HL-60/S4 treated with retinoic acid at 250 ng/mL for 4 days and 3 days (cell line): ENCODE results near the gene MICAL3.

Experiments used
- in situ Hi-C: fragments of 300-500 bp; cut with MboI; formaldehyde crosslinking; loops from 2 replicates; pipeline ENCODE4 v1.7.0; 2022; ENCODE audit warnings: low sequenced_read_pairs

Gene MICAL3

DNA sequence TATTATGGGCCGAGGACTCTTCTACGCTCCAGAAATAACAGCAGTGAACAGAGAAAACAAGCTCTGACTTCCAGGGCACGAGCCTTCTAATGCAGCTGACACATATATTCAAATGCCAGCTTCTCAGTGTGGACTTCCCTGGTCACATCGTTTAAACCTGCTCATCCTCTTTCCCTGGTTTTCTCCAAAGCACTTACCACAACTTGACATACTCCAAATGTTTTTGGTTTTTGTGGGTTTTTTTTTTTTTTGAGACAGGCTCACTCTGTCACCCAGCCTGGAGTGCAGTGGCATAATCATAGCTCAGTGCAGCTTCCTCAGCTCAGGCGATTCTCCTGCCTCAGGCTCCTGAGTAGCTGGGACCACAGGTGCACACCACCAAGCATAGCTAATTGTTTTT lies 105.5 kb downstream of the MICAL3 start:
- in situ Hi-C loops = no loop called here

DNA sequence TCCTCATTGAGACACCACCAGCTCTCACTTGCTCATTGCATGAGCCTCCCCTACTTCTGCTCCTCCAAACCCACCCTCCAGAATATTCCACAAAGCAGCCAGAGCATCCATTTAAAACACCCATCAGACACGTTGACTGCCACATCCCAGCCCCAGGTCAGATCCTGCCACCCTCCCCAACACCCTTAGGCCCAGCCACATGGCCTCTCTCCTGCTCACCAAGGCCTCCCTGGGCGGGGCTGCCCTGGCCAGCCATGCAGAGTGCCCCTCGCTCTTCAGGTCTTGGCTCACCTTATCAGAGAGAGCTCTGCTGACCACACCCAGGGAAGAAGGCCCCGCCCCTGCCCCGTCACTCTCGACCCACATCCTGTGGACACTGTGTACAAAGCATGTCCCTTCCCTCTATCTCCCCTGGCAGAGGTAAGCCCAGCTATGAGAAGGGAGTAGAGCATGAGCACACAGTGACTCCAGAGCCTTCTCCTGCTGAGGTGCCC lies 106.8 kb downstream of the MICAL3 start:
- in situ Hi-C loops = no loop called here

- in situ Hi-C loops = no loop called here
Observed at GRCh38 chr22:17916226-17916889, 108.0 kb downstream of the MICAL3 start.

DNA sequence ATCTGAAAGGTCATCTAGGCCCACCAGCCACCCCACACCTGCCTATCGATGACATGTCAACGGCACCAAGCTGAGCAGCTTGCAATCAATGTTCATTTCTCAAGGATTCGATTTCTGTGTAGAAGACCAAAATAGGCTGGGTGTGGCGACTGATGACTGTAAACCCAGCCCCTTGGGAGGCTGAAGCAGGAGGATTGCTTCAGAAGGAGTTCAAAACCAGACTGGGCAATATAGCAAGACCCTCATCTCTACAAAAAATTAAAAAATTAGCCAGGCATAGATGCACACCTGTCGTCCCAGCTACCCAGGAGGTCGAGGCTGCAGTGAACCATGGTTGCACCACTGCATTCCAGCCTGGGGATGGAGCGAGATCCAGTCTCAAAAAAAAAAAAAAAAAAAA lies 108.7 kb downstream of the MICAL3 start:
- in situ Hi-C loops = no loop called here

GRCh38 chr22:17915188-17915587 lies 109.2 kb downstream of the MICAL3 start:
- in situ Hi-C loops = no loop called here

- in situ Hi-C loops = no loop called here
Observed at GRCh38 chr22:17914474-17914873, 109.9 kb downstream of the MICAL3 start.

GRCh38 chr22:17913801-17914347 lies 110.5 kb downstream of the MICAL3 start:
- in situ Hi-C loops = no loop called here

DNA sequence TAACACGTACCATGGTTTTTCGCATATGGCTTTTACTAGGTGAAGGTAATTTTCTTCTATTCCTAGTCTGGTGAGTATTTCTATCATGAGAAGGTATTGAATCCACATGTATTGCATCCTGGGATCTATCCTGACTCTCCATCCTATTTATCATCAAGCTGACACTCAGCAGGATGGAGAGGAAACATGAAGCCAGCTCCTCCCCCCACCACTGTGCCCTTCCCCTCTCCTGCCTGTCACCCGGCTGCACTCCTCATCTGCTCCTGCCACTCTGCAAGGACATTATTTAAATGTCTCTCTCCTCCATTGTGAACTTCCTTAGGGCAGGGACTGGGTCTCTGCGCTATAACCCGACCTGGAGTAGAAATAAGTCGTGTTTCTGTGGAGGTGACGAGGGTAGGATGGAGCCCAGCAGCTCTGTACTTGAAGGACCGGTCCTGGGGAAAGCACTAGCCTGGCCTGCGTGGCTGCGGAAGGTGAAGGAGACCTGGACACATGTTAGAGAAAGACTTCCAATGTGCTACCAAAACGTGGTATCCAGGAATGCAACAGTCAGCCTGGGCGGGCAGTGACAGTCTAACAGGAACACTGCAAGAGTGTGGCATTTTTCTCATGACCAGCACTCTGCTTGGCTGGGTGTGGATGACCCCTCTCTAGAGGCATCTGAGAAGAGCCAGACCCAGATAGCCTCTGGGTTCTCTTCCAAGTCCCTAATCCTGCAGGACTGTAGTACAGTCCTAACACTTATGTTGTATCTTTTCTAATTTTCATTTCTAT lies 111.2 kb downstream of the MICAL3 start:
- in situ Hi-C loops = no loop called here

DNA sequence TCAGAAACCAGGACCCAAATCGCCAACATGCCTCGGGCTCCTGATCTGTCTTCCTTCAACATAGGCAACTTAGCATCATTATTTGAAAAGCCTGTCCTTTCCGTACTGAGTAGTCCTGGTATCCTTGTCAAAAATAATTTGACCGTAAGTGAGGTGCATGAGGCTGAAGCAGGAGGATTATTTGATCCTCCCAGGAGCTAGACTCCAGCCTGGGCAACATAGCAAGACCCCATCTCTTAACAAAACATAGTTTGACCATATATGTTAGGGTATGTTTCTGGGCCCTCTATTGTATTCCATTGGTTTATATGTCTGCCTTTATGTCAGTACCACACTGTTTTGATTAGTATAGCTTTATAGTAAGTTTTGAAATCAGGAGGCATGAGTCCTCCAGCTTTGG lies 112.5 kb downstream of the MICAL3 start:
- in situ Hi-C loops = no loop called here

DNA sequence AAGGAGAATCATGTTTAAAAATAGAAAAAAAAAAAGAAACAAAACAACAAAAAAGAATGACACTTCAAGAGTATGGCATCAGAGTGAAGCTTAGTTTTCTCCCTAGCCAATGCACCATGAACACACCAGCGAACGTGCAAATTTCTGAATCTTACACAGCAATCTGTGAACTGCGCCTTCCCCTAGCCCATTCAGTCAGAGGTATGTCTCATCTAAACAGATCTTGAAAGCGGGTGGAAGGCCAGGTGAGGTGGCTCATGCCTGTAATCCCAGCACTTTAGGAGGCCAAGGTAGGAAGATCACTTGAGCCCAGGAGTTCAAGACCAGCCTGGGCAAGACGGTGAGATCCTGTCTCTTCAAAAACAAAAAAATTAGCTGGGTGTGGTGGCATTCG lies 113.1 kb downstream of the MICAL3 start:
- in situ Hi-C loops = no loop called here

GRCh38 chr22:17910561-17911311 lies 113.6 kb downstream of the MICAL3 start:
- in situ Hi-C loops = no loop called here

DNA sequence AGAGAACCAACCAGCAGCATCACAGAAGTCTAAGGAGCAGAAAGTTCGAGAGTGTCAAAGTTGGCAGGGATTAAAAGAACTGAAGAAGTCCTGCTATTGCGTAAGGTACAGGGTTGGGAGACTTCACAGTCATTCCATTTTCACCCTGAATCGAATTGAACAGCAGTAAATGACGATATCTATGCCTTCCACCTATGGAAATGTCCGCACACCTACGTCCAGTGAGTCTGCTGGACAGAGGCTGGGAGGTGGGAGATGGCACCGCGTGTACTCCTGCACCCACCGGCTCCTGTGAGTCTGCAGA lies 116.7 kb downstream of the MICAL3 start:
- in situ Hi-C loops = no loop called here

DNA sequence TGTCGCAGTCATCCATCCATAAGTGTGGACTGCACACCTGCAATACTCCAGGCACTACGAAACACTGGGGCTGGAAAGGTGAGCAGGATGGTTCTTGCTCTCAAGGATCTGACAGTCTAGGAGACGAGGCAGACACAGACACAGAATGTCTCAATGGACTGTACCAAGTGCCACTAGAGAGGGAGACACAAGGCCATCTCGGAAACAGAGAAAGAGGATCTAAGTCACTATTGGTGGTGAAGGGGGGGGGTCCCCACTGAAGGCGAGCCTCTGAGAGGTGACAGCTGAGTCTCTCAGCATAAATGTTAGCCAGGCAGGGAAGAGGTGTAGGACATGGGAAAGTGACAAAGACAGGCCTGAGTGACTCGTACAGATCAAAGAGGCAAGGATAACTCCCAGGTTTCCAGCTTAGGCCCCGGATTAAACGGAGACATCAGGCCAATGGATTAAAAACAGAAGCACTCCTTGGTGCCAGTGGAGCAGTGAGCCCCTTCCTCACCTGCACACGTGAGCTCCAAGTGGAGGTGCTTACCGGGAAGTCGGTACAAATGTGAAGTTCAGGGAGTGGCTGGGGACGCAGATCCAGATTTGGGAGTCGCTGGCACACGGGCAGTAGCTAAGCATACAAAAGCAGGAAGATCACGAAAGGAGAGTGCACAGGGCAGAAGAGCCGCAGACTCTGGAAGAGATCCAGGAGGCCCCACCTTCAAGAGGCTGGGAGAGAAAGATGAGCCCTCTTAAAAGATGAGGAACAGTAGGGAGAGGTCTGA lies 117.2 kb downstream of the MICAL3 start:
- in situ Hi-C loops = no loop called here

DNA sequence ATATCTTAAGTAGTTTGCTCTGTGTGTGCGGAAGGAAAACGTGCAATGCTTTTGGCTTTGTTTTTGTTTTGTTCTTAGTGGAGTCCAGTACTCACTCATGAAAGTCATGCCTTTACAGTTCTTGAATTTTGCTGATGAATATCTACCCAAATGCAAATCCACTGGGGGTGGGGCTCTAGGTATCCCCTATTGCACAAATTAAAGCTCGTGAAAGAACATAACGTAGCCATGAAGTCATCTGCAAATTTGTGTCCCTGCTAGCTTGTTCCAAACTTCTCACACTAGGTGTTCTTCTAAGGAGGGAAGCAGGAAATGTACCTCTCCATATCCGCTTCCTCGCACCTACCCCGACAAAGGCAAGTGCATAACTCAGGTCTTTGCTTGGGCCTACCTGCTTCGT lies 118.9 kb downstream of the MICAL3 start:
- in situ Hi-C loops = no loop called here

DNA sequence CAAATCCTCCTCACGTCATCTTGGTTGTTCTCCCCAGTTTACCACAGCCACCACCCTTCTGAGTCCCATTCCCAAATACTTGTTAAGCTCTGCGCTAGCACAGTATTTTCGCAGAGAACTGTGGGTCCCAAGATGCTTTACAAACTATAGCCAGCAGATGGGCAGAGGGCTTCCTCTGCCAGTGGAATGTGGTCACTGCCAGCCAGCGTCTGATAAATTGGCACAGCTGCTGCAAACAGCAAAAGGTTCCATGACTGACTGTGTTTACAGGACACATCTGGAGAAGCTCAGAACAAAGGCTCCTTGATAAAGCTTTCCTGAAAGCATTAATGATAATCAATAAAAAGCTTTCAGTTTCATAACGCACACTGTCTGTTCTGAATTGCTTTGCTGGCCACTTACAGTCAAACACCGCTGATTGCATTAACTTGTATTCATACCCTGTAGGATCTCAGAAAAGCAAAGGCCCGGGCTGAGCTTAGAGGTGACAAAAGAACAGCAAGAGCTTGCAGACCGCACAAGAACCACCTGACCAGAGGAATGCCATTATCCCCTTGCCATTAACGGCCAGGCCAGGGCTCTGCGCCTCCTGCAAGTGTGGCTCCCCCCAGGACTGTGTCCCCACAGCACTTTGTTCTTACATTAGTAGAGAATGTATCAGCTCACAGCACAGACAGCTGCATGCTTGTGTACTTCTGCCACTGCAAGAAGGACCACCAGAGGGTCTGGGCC lies 120.6 kb downstream of the MICAL3 start:
- in situ Hi-C loops = no loop called here

- in situ Hi-C loops = no loop called here
Observed at GRCh38 chr22:17902960-17903359, 121.4 kb downstream of the MICAL3 start.

DNA sequence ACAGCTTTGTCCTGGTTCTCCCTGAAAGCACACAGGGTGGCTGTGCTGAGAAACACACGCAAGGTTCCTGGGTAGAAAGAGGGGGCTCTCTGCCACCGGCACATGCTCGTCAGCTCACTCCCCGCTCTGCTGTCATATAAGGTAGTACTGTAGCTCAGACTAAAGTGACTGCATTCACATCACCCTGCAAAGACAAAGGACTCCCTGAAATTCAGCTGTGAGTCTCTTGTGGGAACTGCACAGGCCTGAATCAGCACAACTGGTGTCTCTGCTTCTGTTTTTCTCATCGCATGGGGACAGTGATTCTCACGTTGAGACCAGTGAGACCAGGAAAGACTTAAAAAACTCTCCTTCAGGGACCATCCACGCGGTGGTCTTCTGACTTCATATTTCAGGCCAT lies 126.0 kb downstream of the MICAL3 start:
- in situ Hi-C loops = no loop called here

DNA sequence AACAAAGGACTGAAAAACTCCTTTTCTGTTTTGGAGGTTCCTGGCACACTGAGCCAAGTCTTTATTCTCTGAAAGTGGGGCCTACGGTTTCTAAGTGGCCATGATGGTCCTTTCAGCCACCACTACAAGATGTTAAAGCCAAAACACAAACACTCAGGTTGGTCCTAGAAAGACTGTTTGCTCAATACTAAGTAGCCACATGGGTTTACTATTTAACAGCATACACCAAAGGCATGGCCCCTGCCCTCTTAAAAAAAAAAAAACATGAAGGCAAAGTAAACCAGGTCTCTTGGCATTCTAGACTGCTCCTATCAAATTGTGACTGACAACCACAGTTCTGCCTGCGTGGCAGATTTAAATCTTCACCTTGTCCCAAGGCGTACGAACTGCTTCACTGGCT lies 126.5 kb downstream of the MICAL3 start:
- in situ Hi-C loops = no loop called here

- in situ Hi-C loops = no loop called here
Observed at GRCh38 chr22:17897426-17897825, 126.9 kb downstream of the MICAL3 start.

DNA sequence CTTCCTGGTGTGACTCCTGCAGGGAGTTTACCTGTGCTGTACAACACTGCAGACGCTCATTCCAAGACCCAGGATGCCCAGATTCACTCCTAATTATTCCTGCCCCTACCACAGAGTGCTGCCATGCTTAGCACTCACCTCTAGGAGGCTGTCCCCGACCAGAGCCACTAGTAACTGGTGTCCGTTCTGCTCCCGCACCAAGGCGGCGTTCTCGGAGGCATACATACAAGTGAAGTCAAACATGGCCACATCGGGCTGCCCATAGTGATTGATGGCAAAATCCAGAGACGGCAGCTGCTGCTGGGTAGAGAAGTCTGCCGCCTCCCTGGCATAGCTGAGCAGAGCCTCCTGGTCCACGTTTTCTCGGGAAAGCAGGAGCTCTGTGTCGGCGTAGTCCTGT lies 127.8 kb downstream of the MICAL3 start:
- in situ Hi-C loops = no loop called here
